K562 (cell line): ENCODE results near the gene RARG. TPM values are rescaled to one million over a fixed set of nuclear protein-coding genes. Genes with fewer than 3 reads are reported as not detected.

Experiments used
- ATF1 ChIP-seq, 2 experiments: fragments of 450-650 bp in 1 of 2; IDR thresholded peaks; 2 replicates each; pipeline ENCODE4 v1.6.1; 2016; ENCODE audit warnings: missing compliant biosample characterization in 1 of 2, missing genetic modification characterization in 1 of 2
- BRCA1 ChIP-seq, 2 experiments: fragments of 450-650 bp in 1 of 2; sonication (generic) in 1 of 2; formaldehyde crosslinking in 1 of 2; IDR thresholded peaks; 2 replicates each; pipeline versions ENCODE4 v1.5.0 to v1.6.1; 2017 to 2020; ENCODE audit warnings: mild to moderate bottlenecking in 1 of 2, missing genetic modification reagents in 1 of 2
- C11orf30 ChIP-seq: fragments of 450-650 bp; IDR thresholded peaks from 2 replicates; pipeline ENCODE4 v1.6.1; 2016; ENCODE audit warnings: low read depth, mild to moderate bottlenecking
- CTBP1 ChIP-seq: fragments of 450-650 bp; IDR thresholded peaks from 2 replicates; pipeline ENCODE4 v1.6.1; 2016; ENCODE audit warnings: borderline replicate concordance
- DMBX1 ChIP-seq: fragments of 250-450 bp; sonication (Bioruptor Pico); IDR thresholded peaks from 2 replicates; pipeline ENCODE4 v1.8.0; 2022; ENCODE audit warnings: inconsistent platforms, mild to moderate bottlenecking, moderate library complexity, borderline replicate concordance
- ELF1 ChIP-seq: fragments of 200-800 bp; sonication (Bioruptor generic); IDR thresholded peaks from 2 replicates; pipeline ENCODE4 v1.6.1; 2016; ENCODE audit warnings: missing genetic modification characterization, missing compliant biosample characterization
- ETV5 ChIP-seq: sonication (generic); formaldehyde crosslinking; IDR thresholded peaks from 2 replicates; pipeline ENCODE4 v1.4.0; 2020; ENCODE audit warnings: low read depth, mild to moderate bottlenecking, missing genetic modification reagents
- GTF2E2 ChIP-seq: fragments of 200-800 bp; sonication (Bioruptor generic); IDR thresholded peaks from 2 replicates; pipeline ENCODE4 v1.6.1; 2016; ENCODE audit warnings: missing genetic modification characterization, missing compliant biosample characterization
- KDM4B ChIP-seq, 2 experiments: fragments of 450-650 bp in 1 of 2; sonication (generic) in 1 of 2; IDR thresholded peaks; 2 replicates each; pipeline ENCODE4 v1.6.1; 2016 to 2017; ENCODE audit warnings: borderline replicate concordance in 2 of 2, antibody characterized with exemption in 1 of 2, low read depth in 1 of 2, mild to moderate bottlenecking in 1 of 2
- KLF10 ChIP-seq: fragments of 250-450 bp; sonication (Bioruptor Pico); IDR thresholded peaks from 2 replicates; pipeline ENCODE4 v1.6.1; 2021; ENCODE audit warnings: matching md5 sums
- MAFK ChIP-seq: IDR thresholded peaks from 2 replicates; pipeline ENCODE4 v1.6.1; 2011; ENCODE audit warnings: low read length, improper control_type of control experiment
- MTA3 ChIP-seq: fragments of 450-650 bp; formaldehyde crosslinking; IDR thresholded peaks from 2 replicates; pipeline ENCODE4 v1.6.1; 2017; ENCODE audit warnings: mild to moderate bottlenecking, borderline replicate concordance
- NFE2 ChIP-seq: IDR thresholded peaks from 2 replicates; pipeline ENCODE4 v1.6.1; 2014; ENCODE audit warnings: antibody characterized with exemption, low read depth
- NR2C1 ChIP-seq, 2 experiments: fragments of 450-650 bp; IDR thresholded peaks; 2 replicates each; pipeline ENCODE4 v1.6.1; 2017; ENCODE audit warnings: mild to moderate bottlenecking in 2 of 2, antibody characterized with exemption in 1 of 2, inconsistent platforms in 1 of 2, missing compliant biosample characterization in 1 of 2, missing genetic modification characterization in 1 of 2
- NRF1 ChIP-seq, 2 experiments: fragments of 450-650 bp; IDR thresholded peaks in 1 of 2; conservative IDR thresholded peaks in 1 of 2; 2 replicates each; pipeline ENCODE4 v1.6.1; 2014; ENCODE audit warnings: mild to moderate bottlenecking in 2 of 2
- POLR2A ChIP-seq: fragments of 450-650 bp; conservative IDR thresholded peaks from 2 replicates; pipeline ENCODE4 v1.6.1; 2016
- SOX6 ChIP-seq: fragments of 450-650 bp; IDR thresholded peaks from 2 replicates; pipeline ENCODE4 v1.6.1; 2014; ENCODE audit warnings: mild to moderate bottlenecking
- TFAP4 ChIP-seq: sonication (generic); formaldehyde crosslinking; IDR thresholded peaks from 2 replicates; pipeline ENCODE4 v1.8.0; 2022; ENCODE audit warnings: missing genetic modification reagents, mild to moderate bottlenecking, moderate library complexity, borderline replicate concordance
- ZBED1 ChIP-seq: IDR thresholded peaks from 2 replicates; pipeline ENCODE4 v1.6.1; 2014
- ZBTB11 ChIP-seq, 3 experiments: fragments of 200-800 bp in 1 of 3; fragments of 250-450 bp in 1 of 3; fragments of 450-650 bp in 1 of 3; sonication (Bioruptor Pico) in 1 of 3; sonication (Bioruptor generic) in 1 of 3; formaldehyde crosslinking in 1 of 3; IDR thresholded peaks; 2 replicates each; pipeline versions ENCODE4 v1.6.1 to v1.8.0; 2016 to 2022; ENCODE audit warnings: mild to moderate bottlenecking in 2 of 3, missing genetic modification characterization in 2 of 3, missing compliant biosample characterization in 1 of 3, moderate library complexity in 1 of 3
- ZFX ChIP-seq: sonication (generic); formaldehyde crosslinking; IDR thresholded peaks from 2 replicates; pipeline ENCODE4 v1.8.0; 2022; ENCODE audit warnings: mild to moderate bottlenecking, missing genetic modification reagents, moderate library complexity
- ZNF639 ChIP-seq, 2 experiments: fragments of 200-800 bp in 1 of 2; sonication (Bioruptor generic) in 1 of 2; sonication (generic) in 1 of 2; formaldehyde crosslinking in 1 of 2; IDR thresholded peaks in 1 of 2; conservative IDR thresholded peaks in 1 of 2; 2 replicates each; pipeline versions ENCODE4 v1.5.0 to v1.6.1; 2016 to 2020; ENCODE audit warnings: missing compliant biosample characterization in 1 of 2, missing genetic modification characterization in 1 of 2, missing genetic modification reagents in 1 of 2
- polyA plus RNA-seq, 8 experiments: library from polyadenylated mRNA; depleted of rRNA in 4 of 8; stranded (reverse) in 5 of 8; unstranded in 3 of 8; fragments of >200 nt; fragmentation: Nextera tagmentation in 2 of 8; fragmentation: Illumina TruSeq in 1 of 8; extraction: Ambion mirVana in 2 of 8; extraction: Trizol in 1 of 8; gene quantifications; 2 replicates each; pipeline versions ENCODE4 v1.2.1 to v1.2.3, GENCODE V29; 2011 to 2014; ENCODE audit warnings: inconsistent platforms in 1 of 8, missing spikeins in 1 of 8
- total RNA-seq, 7 experiments: library from RNA; depleted of rRNA in 6 of 7; stranded (reverse); fragments of >200 nt in 6 of 7; fragmentation: Illumina TruSeq in 2 of 7; extraction: Trizol in 2 of 7; gene quantifications; 2 replicates each; pipeline versions ENCODE4 v1.2.1 to v1.2.3, GENCODE V29; 2011 to 2021; ENCODE audit warnings: low replicate concordance in 1 of 7

The RARG gene
- total and polyA plus RNA-seq, 9 of the 15 experiments (the other 6 are each of a cell fraction or from before 2014, with no cell fraction given): 0.18 to 7.6 (median 3.8) TPM

GRCh38 chr12:53180220-53180930 lies 51.6 kb downstream of the RARG start, which contains the start of the genes CSAD and ZNF740 (continued):
- TF ChIP-seq NFE2 (no peak), ZNF639 (CRISPR knock-in tag; conservative IDR thresholded peaks at IDR 0.05 in 1 of 2, IDR thresholded peaks at IDR 0.05 in 1 of 2) (peak in 1 of 2 experiments; percentile 98; a peak in 2 of 4 replicates), GTF2E2 (tag) (0 out of 2 replicates have a peak, but pooled peaks have one; percentile 71), MTA3 (peak; percentile 60; the same call in 1 of the 2 replicates), C11orf30 (peak; percentile 44), SOX6 (peak; percentile 36; the same call in 1 of the 2 replicates), MAFK (peak; percentile 5; the same call in 1 of the 2 replicates), BRCA1 (IDR thresholded peaks at IDR 0.05) (no peak), BRCA1 (CRISPR knock-in tag; IDR thresholded peaks at IDR 0.05) (no peak), ATF1 (CRISPR knock-in tag; IDR thresholded peaks at IDR 0.05) (no peak), ATF1 (tag; IDR thresholded peaks at IDR 0.05) (peak; percentile 65; the same call in 1 of the 2 replicates), CTBP1 (peak; percentile 83), KLF10 (CRISPR knock-in tag) (no peak), NRF1 (conservative IDR thresholded peaks at IDR 0.05 in 1 of 2, IDR thresholded peaks at IDR 0.05 in 1 of 2) (peak; percentile 98), DMBX1 (CRISPR knock-in tag) (no peak), NR2C1 (IDR thresholded peaks at IDR 0.05) (peak; percentile 99), NR2C1 (tag; IDR thresholded peaks at IDR 0.05) (peak; percentile 99), ELF1 (tag) (peak; percentile 92), ZBED1 (no peak), POLR2A (peak; percentile 86), KDM4B (IDR thresholded peaks at IDR 0.05; ENCODE audit: borderline replicate concordance in 2 of 2, low read depth in 1 of 2) (peak in 1 of 2 experiments; percentile 99; a peak in 2 of 4 replicates), TFAP4 (CRISPR knock-in tag) (peak; percentile 97), ZFX (CRISPR knock-in tag) (peak; percentile 77), ETV5 (CRISPR knock-in tag) (peak; percentile 88), ZBTB11 (CRISPR knock-in tag; IDR thresholded peaks at IDR 0.05) (peak in 2 of 3 experiments; percentile 43 to 95; a peak in 2 of 6 replicates)
